Activated CD8-positive, alpha-beta memory T cell treated with anti-CD3 and anti-CD28 coated beads, Interleukin-2, amount 50 U/mL, for 1 hour (primary cell): ENCODE measurements around the gene MACROD2.
"Not testable (repeated sequence)": the region's sequence is repeated elsewhere in the genome, so short reads cannot be mapped to it uniquely, and the experiment has no call there.

Source experiments
- DNase-seq: peaks from one replicate; pipeline ENCODE4 v3.0.0-alpha.2; 2020; ENCODE audit errors: extremely low read depth

The MACROD2 gene

DNA sequence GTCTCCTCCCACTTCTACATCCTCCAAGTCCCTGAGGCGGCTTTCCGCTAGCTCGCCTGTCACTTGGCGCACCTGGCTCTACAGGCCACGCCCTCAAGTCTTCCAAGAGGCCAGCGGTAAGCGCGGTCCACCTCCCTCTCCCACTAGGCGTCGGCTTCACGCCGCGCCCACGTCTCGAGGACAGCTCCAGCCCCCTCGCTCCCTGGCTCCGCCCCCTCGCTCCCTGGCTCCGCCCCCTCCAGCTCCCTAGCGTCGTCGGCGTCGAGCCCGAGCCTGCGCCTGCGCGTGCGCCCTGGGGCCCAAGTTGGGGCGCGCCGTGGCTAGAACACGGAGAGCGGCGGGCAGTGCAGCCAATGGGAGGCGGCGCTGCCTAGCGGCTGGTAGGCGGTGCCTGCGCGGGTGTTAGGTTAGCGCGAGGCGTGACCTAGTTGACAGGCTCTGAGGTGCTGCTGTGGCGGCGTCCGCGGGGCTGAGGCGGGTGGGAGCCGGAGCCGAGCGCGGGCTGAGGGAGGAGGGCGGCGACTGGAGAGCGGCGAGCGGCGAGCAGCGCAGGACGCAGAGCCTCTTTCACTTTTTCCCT is at the start of gene MACROD2:
Gene MACROD2 (plus strand): TSS at position 431 of the 580 bp plus-strand sequence.
- DNase-seq: no peak

DNA sequence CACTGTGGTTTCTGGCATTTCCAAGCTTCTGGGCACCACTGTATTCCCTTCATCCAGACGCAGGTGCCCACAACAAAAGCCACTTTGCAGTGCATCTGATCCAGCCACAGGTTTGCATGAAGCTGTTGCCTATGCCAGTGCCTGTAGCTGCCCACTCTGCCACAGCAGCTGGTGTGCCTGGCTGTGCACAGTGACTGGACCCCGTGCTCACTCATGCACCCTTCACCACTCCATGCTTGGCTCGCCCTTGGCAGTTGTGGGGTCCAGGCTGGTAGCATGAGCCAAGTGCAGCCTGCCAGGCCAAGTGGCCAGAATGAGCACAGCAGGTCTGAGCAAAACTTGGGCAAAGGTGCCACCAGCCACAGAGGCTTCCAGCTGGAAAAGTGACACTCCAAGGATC is 47.6 kb upstream of the MACROD2 start:
- DNase-seq: no peak

DNA sequence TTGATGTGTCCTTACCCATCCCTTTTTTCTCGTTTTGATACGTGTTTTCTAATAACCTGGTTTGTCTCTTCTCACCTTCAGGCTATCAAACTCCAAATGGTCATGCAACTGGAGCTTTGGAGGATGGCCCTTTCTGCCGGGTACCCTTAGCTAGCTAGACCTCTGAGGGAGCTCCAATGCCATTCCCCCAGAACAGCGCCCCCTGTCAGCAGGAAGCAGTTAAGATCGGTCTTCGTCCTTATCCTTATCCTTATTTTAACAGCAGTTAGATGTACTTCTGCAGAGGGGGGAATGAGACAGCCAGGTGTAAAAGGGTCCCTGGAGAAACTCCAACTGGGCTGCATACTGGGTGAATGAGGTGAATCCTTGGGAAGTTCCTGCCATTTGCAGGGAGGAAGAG is 42.1 kb upstream of the MACROD2 start:
- no peak for DNase-seq

DNA sequence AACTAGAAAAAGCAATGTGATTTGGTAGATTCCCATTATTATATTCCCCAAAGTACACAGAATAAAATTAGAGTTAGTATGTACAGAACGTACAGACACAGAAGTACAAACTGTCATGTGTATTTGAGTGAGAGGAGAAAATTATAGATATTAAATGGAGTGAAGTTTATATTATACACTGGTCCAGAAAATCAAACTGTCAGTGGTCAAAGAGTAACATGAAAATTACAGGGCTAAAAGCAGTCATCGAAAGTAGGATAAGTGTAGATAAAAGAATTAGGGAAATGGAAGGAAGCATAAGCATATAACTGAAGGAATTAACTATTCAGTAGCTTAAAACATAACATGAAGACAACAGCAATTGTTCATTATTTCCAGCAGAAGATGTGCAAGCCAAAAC is 35.2 kb upstream of the MACROD2 start:
- no peak for DNase-seq

DNA sequence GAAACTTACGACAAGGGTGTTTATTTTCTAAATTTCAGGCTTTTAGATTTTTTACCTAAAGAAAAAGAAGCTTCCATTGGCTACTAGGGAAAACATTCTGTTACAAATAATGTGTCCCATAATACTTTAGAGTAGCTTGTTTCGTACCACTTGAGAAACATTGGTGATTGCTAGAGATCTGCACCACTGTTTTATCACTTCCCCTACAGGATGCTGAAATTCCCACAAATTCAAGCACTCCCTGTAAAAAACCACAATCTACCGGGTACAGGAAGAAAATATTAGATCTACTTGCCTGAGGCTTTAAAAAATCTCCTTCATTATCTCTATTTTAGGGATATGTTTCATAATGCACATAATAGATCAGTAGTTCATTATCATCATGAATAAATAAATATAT is 34.8 kb upstream of the MACROD2 start:
- DNase-seq: no peak

DNA sequence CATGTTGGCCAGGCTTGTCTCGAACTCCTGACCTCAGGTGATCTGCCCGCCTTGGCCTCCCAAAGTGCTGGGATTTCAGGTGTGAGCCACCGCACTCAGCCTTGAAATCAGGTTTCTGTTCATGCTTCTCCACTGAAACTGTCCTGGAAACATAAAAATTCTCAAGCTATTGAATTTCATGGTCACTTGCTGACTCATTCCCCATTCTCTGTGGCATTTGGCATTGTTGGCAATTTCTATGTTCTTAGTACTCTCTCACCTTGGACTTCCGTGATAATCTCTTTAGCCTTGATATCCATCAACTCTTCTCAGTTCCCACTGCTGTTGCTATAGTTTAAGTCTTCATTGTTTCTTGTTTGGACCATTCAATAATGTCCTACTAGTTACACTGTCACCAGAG is 11.1 kb upstream of the MACROD2 start:
- DNase-seq: no peak

DNA sequence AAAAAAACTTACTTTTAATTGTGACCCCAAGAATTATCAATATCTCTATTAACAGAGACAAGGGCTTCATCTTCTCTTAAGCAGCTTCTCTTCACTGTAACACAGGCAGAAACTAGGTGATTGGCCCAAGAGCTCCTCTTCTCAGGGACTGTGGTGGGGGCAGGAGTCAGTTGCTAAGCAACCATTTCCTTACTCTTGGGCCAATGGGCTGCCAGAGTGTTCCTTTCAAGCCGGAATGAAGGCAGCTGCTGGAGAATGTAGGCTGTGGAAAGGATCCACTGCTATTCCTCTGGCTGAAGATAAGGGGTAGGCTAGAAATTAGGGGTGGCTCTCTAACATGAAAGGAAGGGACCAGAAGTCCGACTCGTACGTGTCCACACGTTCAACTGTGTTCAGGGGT is 4.9 kb upstream of the MACROD2 start, which contains the start of gene SEL1L2:
Gene SEL1L2 (minus strand): TSS at position 150 of the 400 bp plus-strand sequence. CDS start 80 bp downstream, at position 70.
- DNase-seq: no peak

DNA sequence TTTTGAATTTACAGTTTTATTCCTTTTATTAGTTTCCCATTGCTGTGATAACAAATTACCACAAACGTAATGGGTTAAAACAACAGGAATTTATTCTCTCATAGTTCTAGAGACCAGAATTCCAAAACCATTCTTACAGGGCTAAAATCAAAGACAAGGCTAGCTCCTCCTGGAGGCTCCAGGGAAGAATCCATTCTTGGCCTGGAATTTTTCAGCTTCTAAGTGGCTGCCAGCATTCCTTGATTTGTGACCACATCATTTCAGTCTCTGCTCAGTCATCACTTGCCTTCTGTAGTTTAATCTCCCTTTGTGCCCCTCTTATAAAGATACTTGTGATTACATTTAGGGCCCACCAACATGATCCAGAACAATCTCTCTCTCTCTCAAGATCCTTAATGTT is 4.0 kb upstream of the MACROD2 start:
- DNase-seq: no peak

DNA sequence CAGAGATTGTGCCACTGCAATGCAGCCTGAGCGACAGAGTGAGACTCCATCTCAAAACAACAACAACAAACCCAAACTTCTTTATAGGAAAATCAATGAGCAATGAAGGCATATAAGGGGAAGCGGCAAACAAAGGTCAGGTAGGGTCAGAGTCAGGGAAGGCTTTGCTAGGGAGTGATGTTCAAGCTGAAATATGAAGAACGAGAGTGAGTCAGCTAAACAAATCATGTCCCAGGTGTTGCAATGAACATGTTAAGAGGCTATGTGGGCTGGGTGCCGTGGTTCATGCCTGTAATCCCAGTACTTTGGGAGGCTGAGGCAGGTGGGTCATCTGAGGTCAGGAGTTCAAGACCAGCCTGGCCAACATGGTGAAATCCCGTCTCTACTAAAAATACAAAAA is 3.4 kb upstream of the MACROD2 start:
- DNase-seq: not testable (repeated sequence)

DNA sequence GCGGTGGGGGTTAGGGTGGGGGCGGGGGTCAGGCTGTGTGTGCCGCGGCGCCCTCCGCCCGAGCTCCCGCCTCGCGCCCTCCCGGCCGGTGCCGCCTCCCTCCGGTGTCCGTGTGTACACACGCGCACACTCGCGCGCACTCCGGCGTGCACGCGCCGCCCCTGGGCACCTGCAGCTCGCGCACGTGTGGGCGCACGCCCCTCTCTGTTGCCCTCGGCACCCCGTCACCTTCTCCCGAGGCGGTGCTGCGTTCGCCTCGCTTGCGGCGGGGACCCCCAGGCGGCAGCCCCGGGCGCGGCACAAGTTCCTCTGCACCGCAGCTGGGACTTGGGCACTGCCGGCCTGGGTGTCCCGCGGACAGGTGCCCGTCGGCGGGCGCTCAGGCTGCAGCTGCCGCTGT is 525 bp downstream of the MACROD2 start:
- DNase-seq: no peak

DNA sequence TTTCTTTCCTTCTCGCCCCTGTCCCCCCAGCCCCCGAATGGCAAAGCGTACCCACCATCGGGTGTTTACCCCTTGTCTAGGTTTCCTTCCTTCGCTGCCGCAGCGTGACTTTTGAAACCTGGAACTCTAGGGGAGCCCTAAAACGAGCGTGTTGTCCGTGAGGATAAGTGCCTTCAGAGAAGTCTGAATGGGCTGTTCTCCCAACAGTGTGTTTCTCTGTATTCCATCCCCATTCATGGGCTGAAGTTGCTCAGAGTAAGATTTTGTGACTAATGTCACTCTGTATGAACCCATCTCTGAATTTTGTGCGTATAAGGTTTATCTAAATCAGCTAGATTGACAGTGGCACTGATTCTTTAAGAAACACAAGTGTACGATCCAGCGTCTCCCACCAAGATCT is 949 bp downstream of the MACROD2 start:
- no peak for DNase-seq

DNA sequence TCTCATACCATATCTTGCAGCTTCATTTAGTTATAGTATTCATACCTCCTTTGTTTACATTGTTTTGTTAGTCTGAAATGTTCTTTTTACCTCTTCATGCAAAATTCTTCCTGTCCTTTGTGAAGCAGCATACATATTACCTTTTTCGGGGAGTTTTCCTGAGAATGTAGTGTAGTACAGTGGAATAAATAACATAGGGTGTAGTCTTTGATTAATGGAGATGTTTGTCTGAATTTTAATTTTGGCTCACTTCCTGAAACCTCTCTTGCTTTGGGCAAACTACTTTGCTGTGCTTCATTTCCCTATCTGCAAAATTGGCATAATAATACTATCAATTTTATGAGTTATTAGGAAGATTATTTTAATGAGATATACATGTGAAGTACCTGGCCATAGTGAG is 5.6 kb downstream of the MACROD2 start:
- no peak for DNase-seq

DNA sequence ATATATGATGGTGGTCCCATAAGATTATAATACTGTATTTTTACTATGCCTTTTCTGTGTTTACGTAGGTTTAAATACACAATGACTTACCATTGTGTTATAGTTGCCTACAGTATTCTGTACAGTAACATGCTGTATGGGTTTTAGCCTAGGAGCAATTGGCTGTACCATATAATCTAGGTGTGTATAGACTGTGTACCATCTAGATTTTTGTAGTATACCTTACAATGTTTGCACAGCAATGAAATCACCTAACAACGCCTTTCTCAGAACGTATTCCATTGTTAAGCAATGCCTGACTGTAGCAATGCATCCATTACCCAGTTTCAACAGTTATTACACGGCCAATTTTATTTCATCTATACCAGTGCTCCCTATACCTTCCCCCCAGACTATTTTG is 10.7 kb downstream of the MACROD2 start:
- no peak for DNase-seq

DNA sequence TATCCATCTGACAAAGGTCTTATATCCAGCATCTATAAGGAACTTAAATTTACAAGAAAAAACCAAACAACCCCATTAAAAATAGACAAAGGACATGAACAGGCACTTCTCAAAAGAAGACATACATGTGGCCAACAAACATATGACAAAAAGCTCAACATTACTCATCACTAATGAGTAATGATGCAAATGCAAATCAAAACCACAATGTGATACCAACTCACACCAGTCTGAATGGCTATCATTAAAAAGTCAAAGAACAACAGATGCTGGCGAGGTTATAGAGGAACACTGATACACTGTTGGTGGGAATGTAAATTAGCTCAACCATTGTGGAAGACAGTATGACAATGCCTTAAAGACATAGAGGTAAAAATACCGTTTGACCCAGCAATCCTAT is 13.9 kb downstream of the MACROD2 start:
- DNase-seq: no peak

DNA sequence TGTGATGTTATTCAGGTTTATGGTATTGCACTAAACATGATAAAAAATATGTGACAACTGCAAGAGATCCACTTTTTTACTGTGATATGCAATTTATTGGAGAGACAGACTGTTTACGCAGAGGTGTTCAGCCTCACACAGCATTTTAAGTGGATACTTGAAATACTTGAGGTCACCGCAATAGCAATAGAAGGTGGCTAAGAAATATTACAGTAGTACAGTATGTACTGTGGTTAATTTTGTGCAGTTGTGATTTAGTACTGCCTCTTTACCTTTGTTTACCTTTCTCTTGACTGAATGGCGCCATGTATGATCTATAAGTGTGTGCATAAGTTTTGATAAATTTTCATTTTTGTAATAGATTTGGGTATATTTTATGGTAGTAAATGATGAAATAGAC is 17.4 kb downstream of the MACROD2 start:
- DNase-seq: no peak

DNA sequence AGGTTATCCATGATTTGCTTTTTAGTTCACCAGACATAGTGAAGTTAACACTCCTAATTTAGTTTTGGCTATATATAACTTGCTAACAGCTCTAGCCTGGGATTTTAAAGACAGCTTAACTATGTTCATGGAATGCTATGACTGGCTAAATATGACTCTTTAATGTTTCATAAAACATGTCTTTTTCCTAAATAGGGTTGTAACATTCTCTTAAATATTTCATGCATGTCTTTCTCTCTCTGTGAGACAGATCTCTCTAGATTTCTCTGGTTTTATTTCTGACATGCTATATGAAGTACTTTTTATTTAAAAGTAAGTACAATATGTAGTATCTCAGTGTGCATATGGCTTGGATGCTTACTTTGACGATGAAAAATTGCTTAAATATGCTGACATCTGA is 35.7 kb downstream of the MACROD2 start:
- no peak for DNase-seq

DNA sequence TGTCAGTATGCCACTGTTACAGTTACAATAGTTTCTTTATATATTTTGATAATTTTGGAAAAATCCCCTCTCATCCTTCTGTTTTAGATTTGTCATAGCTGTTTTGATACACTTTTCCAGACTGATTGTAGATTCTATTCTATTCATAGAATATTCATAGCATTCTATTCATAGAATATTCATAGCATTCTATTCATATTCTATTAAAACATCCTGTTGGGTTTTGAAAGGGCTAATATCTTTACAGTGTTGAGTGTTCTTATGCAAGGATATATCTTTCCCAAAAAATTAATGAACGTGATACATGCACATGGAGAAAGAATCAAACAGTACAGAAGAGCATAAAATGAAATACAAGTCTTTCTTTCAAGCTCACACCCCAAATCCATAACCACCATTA is 38.0 kb downstream of the MACROD2 start:
- no peak for DNase-seq

DNA sequence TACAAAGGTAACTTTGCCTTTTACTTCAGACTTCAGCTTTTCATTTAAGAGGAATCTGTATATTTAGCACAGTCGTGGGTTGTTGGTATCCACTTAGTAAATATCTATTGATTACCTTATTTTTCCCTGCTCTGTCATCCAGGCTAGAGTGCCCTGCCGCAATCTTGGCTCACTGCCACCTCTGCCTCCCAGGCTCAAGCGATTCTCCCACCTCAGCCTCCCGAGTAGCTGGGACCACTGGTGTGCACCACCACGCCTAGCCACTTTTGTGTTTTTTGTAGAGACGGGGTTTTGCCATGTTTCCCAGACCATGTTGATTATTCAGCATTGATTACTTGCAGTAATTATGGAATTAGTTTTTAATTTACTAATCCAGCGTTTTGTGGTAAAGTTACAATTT is 41.3 kb downstream of the MACROD2 start:
- no peak for DNase-seq

DNA sequence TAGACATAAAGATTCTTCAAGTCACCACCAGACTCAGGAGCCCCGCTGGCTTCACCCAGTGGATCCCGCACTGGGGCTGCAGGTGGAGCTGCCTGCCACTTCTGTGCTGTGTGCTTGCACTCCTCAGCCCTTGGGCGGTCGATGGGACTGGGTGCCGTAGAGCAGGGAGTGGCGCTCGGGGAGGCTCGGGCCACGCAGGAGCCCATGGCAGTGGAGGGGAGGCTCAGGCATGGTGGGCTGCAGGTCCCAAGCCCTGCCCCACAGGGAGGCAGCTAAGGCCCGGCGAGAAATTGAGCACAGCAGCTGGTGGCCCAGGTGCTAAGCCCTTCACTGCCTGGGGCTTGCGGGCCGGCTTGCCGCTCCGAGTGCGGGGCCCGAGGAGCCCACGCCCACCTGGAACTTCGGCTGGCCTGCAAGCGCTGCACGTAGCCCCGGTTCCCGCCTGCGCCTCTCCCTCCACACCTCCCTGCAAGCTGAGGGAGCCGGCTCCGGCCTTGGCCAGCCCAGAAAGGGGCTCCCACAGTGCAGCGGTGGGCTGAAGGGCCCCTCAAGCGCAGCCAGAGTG is 49.5 kb downstream of the MACROD2 start:
- DNase-seq: not testable (repeated sequence)

DNA sequence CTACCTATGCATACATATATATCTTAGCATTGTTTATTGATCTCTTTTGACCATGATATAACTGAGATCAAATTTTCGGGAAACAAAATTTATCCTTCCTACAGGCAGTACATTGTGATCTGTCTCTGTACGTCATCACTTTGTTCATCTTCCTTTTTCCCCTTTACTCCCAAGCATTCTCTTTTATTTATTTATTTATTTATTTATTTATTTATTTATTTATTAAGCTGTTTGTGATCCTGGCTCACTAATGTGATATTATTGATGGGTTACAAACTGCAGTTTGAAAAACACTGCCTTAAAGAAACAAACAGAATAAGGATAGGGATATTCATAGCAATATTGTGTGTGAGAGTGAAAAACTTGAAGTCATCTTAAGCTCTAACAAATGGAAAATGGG is 51.2 kb downstream of the MACROD2 start:
- no peak for DNase-seq

DNA sequence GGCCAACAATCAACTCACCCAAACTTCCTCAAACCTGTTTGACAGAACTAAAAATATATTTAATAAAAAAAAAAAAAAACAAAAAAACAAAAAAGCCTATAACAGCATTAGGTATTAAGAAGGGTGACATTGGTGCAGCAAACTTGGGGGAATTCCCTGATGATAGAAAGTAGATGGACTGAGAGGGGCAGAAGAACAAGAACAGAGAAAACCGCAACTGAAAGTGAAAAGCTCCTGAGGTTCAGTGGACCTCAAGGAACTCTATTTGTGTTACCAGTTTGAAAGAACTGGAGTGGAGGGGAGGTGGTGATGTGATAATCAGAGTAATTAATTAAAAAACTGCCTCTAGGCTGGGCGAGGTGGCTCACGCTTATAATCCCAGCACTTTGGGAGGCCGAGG is 53.8 kb downstream of the MACROD2 start:
- no peak for DNase-seq

DNA sequence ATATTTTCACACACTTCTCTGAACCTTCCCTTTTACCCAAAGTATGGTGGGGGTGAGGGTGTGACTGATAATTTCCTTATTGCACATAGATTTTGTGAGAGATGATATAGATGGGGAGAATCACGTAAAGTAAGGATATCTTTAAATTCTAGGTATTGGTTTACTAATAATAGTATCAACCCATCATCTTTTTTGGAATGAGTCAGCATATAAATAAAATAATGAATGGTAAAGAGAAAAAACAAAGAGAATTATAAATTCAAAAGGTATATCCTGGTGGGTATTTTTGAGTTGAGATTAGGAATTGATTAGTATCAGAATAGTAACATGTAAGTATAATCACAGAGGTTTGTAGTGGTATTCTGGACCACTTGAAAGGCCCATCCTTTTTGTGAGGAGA is 56.1 kb downstream of the MACROD2 start:
- no peak for DNase-seq

DNA sequence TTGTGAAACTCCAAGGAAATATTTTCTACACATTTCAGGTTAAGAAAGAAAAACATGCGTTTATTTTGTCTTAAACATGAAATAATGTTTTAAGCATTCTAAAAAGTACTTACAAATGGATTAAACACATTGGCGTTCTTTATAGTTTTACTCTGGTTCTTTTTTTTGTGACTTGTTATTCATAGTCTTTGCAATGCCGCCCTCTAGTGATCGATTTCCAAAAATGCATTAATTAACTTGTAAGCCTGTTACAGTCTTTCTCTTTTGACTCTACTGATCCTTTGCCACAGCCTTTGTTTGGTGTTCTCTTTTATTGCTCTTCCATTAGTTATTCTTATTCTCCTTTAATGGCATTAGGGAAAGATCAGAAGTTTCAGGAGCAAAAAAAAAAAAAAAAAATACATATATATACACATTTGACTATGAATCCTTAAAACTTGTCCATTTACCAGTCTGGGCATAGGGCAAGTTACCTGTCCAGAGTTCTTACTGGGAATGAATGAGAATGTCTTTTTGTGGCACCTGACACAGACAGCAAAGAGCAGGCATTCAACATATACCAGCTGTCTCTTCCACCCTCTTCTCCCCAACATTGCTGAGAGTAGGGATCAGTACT is 59.9 kb downstream of the MACROD2 start:
- no peak for DNase-seq

DNA sequence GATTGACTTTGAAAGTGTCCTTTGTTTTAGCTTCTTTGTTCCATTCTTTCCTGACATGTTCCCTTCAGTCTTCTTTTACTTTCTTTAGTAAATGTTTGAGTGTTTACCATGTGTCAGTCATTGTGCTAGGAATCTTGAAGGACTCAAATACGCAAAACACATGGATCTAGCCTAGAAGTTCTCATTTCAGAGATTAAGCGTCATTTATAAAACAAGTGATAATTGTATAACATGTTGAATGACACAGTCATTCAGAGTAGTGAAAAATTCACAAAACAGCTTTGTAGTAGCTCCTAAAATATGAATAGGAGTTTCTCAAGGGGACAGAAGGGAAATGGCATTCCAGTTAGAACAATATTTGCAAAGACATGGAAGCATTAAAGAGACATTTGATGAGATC is 66.9 kb downstream of the MACROD2 start:
- no peak for DNase-seq
